ENCODE data around the gene LRRC63.

Gene LRRC63

GRCh38 chr13:46286972-46287371, 75.2 kb downstream of the LRRC63 start:
- H3K27ac ChIP-seq, result no peak overlapping the region
- H4K20me1 ChIP-seq, result no peaks in the 10 kb centered on the region
- H3K27me3 ChIP-seq, result no peaks in the 10 kb centered on the region
- H3K9me3 ChIP-seq (replicated peaks in 1 of 11), result no peaks in the 10 kb centered on the region
- no peaks in the 10 kb centered on the region for H3K36me3 ChIP-seq
- TF ChIP-seq Cebpa-rat (IDR thresholded peaks at IDR 0.05), result no peak
- no peak overlapping the region for H3K4me3 ChIP-seq
- H3K4me2 ChIP-seq, result no peak overlapping the region
- H3K9ac ChIP-seq, result no peak overlapping the region
- H3K4me1 ChIP-seq, result peaks cover 5 to 13% (median 10%) of the 10 kb centered on the region in 10 experiments; a peak in 17 of 20 replicates

- no peak overlapping the region; a peak in 1 of 22 replicates for H3K9ac ChIP-seq
These were observed 77.0 kb downstream of the LRRC63 start for GRCh38 chr13:46288570-46289259.

GRCh38 chr13:46289260-46289955, 77.7 kb downstream of the LRRC63 start:
- Histone ChIP-seq H3K9ac (peak overlapping the region in 1 of 11 experiments; percentile 4; a peak in 2 of 22 replicates), H3K9me3 (replicated peaks in 1 of 11) (no peaks in the 10 kb centered on the region), H3K4me3 (no peak overlapping the region), H3K4me2 (peak overlapping the region in 3 of 11 experiments; percentile 1 to 5 (median 2); a peak in 2 of 22 replicates), H3K27ac (peak overlapping the region in 4 of 11 experiments; percentile 9 to 33 (median 31); a peak in 6 of 22 replicates), H3K4me1 (peaks cover 5 to 16% (median 10%) of the 10 kb centered on the region in 10 experiments; a peak in 18 of 20 replicates), H4K20me1 (no peaks in the 10 kb centered on the region), H3K36me3 (no peaks in the 10 kb centered on the region), H3K27me3 (no peaks in the 10 kb centered on the region)
- TF ChIP-seq Cebpa-rat (IDR thresholded peaks at IDR 0.05), result no peak

More at GRCh38 chr13:46288570-46289259, 77.0 kb downstream of the LRRC63 start:
- TF ChIP-seq Cebpa-rat (IDR thresholded peaks at IDR 0.05), result no peak
- Histone ChIP-seq H3K4me1 (peaks cover 5 to 13% (median 10%) of the 10 kb centered on the region in 10 experiments; a peak in 18 of 20 replicates), H3K4me2 (peak overlapping the region in 2 of 11 experiments; percentile 1 to 2; a peak in 2 of 22 replicates), H3K9me3 (replicated peaks in 1 of 11) (no peaks in the 10 kb centered on the region), H3K27me3 (no peaks in the 10 kb centered on the region), H3K4me3 (no peak overlapping the region), H3K36me3 (no peaks in the 10 kb centered on the region), H4K20me1 (no peaks in the 10 kb centered on the region), H3K27ac (peak overlapping the region in 5 of 11 experiments; percentile 4 to 33 (median 30); a peak in 7 of 22 replicates)

GRCh38 chr13:46290434-46290833, 78.7 kb downstream of the LRRC63 start:
- Histone ChIP-seq H3K27ac (no peak overlapping the region), H3K9ac (no peak overlapping the region), H3K9me3 (replicated peaks in 1 of 11) (no peaks in the 10 kb centered on the region), H3K4me1 (peaks cover 12 to 26% (median 19%) of the 10 kb centered on the region in 10 experiments), H3K36me3 (no peaks in the 10 kb centered on the region), H4K20me1 (no peaks in the 10 kb centered on the region), H3K27me3 (no peaks in the 10 kb centered on the region), H3K4me3 (no peak overlapping the region), H3K4me2 (peak overlapping the region in 3 of 11 experiments; percentile 8 to 43 (median 22); a peak in 4 of 22 replicates)
- TF ChIP-seq Cebpa-rat (IDR thresholded peaks at IDR 0.05), result no peak

- no peaks in the 10 kb centered on the region for H3K27me3 ChIP-seq
- H3K9ac ChIP-seq, result no peak overlapping the region
- no peak overlapping the region for H3K4me3 ChIP-seq
- peak overlapping the region in 2 of 11 experiments; percentile 4 to 13; a peak in 1 of 22 replicates for H3K27ac ChIP-seq
- H3K4me2 ChIP-seq, result peak overlapping the region in 1 of 11 experiments; percentile 27; a peak in 2 of 22 replicates
- no peak for TF ChIP-seq Cebpa-rat (IDR thresholded peaks at IDR 0.05)
- no peaks in the 10 kb centered on the region for H4K20me1 ChIP-seq
- no peaks in the 10 kb centered on the region for H3K36me3 ChIP-seq
- peaks cover 22 to 56% (median 41%) of the 10 kb centered on the region in 10 experiments for H3K4me1 ChIP-seq
- H3K9me3 ChIP-seq (replicated peaks in 1 of 11), result peaks cover 0 to 4% (median 0%) of the 10 kb centered on the region in 11 experiments; a peak in 7 of 22 replicates
These were observed 81.7 kb downstream of the LRRC63 start for GRCh38 chr13:46293436-46293835.

GRCh38 chr13:46295491-46296114, 83.9 kb downstream of the LRRC63 start:
- H3K4me2 ChIP-seq, result peak overlapping the region; percentile 25 to 91 (median 52); a peak in 20 of 22 replicates
- peak overlapping the region in 1 of 10 experiments; percentile 10; a peak in 1 of 20 replicates for H3K4me3 ChIP-seq
- peaks cover 12 to 51% (median 29%) of the 10 kb centered on the region in 10 experiments; a peak in 19 of 20 replicates for H3K4me1 ChIP-seq
- no peaks in the 10 kb centered on the region for H4K20me1 ChIP-seq
- H3K27me3 ChIP-seq, result no peaks in the 10 kb centered on the region
- peak overlapping the region; percentile 18 to 76 (median 52); a peak in 18 of 22 replicates for H3K9ac ChIP-seq
- TF ChIP-seq Cebpa-rat (IDR thresholded peaks at IDR 0.05), result peak in 10 of 11 experiments; percentile 52 to 93 (median 88); a peak in 18 of 22 replicates
- H3K9me3 ChIP-seq (replicated peaks in 1 of 11), result peaks cover 13 to 26% (median 21%) of the 10 kb centered on the region in 11 experiments; a peak in 19 of 22 replicates
- H3K27ac ChIP-seq, result peak overlapping the region; percentile 61 to 82 (median 79)
- H3K36me3 ChIP-seq, result no peaks in the 10 kb centered on the region

GRCh38 chr13:46296115-46296822, 84.5 kb downstream of the LRRC63 start:
- Histone ChIP-seq H3K9ac (peak overlapping the region; percentile 8 to 76 (median 53); a peak in 17 of 22 replicates), H3K4me2 (peak overlapping the region; percentile 25 to 91 (median 52); a peak in 20 of 22 replicates), H3K4me3 (peak overlapping the region in 1 of 10 experiments; percentile 10; a peak in 1 of 20 replicates), H3K4me1 (peaks cover 12 to 51% (median 29%) of the 10 kb centered on the region in 10 experiments; a peak in 19 of 20 replicates), H3K36me3 (no peaks in the 10 kb centered on the region), H3K9me3 (replicated peaks in 1 of 11) (peaks cover 13 to 27% (median 24%) of the 10 kb centered on the region in 11 experiments; a peak in 19 of 22 replicates), H3K27ac (peak overlapping the region; percentile 61 to 82 (median 79)), H4K20me1 (no peaks in the 10 kb centered on the region), H3K27me3 (no peaks in the 10 kb centered on the region)
- TF ChIP-seq Cebpa-rat (IDR thresholded peaks at IDR 0.05), result peak in 1 of 11 experiments; percentile 4; a peak in 3 of 22 replicates

- peaks cover 17 to 34% (median 30%) of the 10 kb centered on the region in 11 experiments; a peak in 20 of 22 replicates for H3K9me3 ChIP-seq (replicated peaks in 1 of 11)
- no peak for TF ChIP-seq Cebpa-rat (IDR thresholded peaks at IDR 0.05)
- peak overlapping the region in 9 of 11 experiments; percentile 33 to 91 (median 57); a peak in 17 of 22 replicates for H3K4me2 ChIP-seq
- H3K4me3 ChIP-seq, result no peak overlapping the region
- peak overlapping the region; percentile 61 to 82 (median 79); a peak in 21 of 22 replicates for H3K27ac ChIP-seq
- H3K4me1 ChIP-seq, result peaks cover 12 to 51% (median 29%) of the 10 kb centered on the region in 10 experiments; a peak in 19 of 20 replicates
- peak overlapping the region in 6 of 11 experiments; percentile 28 to 76 (median 55); a peak in 9 of 22 replicates for H3K9ac ChIP-seq
- no peaks in the 10 kb centered on the region for H3K36me3 ChIP-seq
- no peaks in the 10 kb centered on the region for H3K27me3 ChIP-seq
- no peaks in the 10 kb centered on the region for H4K20me1 ChIP-seq
These were observed 85.2 kb downstream of the LRRC63 start for GRCh38 chr13:46296921-46297320.

Data from BLaER1 treated with 17β-estradiol and CSF1 and Interleukin-3, amounts not matched to agents 10 nM and 100 nM (cell line).